HG03457 (cell line): ENCODE data around the gene FRMPD2.
"Not testable (repeated sequence)": the region's sequence is repeated elsewhere in the genome, so short reads cannot be mapped to it uniquely, and the experiment has no call there.

ENCODE experiments used
- ATAC-seq: cut with Tn5 transposase; IDR thresholded peaks from one replicate; pipeline ENCODE4 v1.9.1; 2021; ENCODE audit warnings: moderate number of reproducible peaks; ENCODE audit not compliant: unreplicated experiment

Gene FRMPD2

GRCh38 chr10:48288661-48289060 lies 14.2 kb upstream of the FRMPD2 start:
- no peak for ATAC-seq

DNA sequence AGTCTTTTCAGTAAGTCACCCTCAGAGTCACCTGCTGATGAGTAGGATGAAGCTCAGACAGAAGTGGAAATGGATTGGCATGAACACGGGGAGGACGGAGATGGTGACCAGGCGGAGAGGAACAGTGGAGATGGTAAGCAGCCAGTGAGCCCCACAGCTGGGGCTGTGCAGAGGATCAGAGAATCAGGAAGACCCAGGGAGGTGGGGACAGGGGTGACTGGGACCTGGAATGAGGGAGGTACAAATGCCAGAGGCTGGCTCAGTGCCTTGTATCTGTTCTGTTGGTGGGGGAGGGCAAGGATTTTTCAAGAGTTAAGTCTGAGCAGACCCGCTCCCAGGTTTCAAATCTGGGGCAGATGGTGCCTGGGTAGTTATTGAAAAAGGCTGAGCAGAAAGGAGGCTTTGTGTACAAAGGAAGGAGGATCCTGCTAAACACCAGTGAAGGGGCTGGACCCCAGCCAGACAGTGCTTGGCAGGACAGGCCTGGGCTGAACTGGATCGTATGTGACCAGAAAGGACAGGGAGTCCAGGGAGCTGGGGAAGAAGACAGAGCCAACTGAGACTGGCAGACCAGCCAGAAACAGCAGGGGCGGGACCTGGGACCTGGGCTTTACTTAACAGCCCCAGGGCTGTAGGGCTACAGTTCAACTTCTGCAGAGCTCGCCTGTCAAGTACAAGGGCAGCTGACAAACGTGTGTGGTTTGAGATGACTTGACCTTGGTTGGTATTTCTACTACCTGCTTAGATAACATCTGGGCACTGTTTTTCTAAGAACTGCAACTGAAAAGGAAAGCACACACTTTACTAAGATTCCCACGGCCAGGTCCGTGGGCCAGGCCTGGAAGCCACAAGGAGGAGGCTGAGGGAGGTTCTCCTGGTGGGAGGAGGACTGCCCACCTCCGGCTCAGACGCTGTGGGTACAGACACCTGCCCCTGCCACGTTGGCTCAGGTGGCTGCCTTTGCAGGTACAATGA lies 13.2 kb upstream of the FRMPD2 start:
- peak; percentile 51 for ATAC-seq

GRCh38 chr10:48286356-48286755 lies 11.9 kb upstream of the FRMPD2 start:
- no peak for ATAC-seq

GRCh38 chr10:48285710-48286109 lies 11.2 kb upstream of the FRMPD2 start:
- ATAC-seq: peak; percentile 31

GRCh38 chr10:48284811-48285210 lies 10.3 kb upstream of the FRMPD2 start:
- no peak for ATAC-seq

GRCh38 chr10:48284002-48284546 lies 9.6 kb upstream of the FRMPD2 start:
- ATAC-seq: no peak

DNA sequence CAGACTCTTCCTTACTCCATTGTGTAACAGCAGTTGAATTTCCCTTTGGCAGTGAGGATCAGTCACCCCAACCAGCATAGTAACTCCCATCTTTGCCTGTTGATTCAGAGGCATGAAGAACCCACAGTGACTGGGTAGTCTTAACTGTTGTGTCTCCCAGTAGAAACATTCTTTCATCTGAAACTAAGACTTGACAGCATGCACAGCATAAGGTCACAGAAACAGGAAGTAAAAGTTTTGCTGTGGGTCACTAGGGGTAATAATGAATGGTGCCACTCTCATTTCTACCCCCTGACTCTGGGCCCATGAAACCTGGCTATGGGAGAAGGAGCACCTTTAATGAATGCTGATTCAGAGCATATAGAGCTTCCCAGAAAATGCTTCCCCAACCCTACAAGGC lies 8.3 kb upstream of the FRMPD2 start:
- ATAC-seq: peak; percentile 62

GRCh38 chr10:48281697-48282096 lies 7.2 kb upstream of the FRMPD2 start:
- ATAC-seq: not testable (repeated sequence)

DNA sequence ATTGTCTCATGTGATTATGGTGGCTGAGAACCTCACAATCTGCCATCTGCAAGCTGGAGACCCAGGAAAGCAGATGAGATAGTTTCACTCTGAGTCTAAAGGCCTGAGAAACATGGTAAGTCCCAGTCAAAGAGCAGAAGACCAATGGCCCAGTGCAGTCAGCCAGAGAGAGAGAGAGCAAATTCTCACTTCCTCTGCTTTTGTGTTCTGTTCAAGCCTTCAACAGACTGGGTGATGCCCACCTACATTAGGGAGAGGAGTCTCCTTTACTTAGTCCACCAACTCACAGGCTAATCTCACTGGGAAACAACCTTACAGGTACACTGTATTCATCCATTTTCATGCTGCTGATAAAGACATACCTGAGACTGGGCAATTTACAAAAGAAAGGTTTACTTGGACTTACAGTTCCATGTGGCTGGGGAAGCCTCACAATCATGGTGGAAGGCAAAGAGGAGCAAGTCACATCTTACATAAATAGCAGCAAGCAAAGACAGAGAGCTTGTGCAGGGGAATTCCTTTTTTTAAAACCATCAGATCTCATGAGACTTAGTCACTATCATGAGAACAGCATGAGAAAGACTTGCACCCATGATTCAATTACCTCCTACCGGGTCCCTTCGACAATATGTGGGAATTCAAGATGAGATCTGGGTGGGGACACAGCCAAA lies 4.7 kb upstream of the FRMPD2 start:
- ATAC-seq: peak; percentile 81

DNA sequence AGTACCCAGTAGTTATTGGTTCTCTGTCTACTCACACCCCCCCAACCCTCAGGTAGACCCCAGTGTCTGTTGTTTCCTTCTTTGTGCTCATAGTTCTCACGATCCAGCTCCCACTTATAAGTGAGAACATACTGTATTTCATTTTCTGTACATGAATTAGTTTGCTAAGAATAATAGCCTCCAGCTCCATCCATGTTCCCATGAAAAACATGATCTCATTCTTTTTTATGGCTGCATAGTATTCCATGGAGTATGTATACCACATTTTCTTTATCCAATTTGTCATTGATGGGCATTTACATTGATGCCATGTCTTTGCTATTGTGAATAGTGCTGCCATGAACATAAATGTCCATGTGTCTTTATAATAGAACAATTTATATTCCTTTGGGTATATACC lies 2.6 kb upstream of the FRMPD2 start:
- no peak for ATAC-seq

GRCh38 chr10:48273741-48274140 lies 755 bp downstream of the FRMPD2 start:
- ATAC-seq: no peak

DNA sequence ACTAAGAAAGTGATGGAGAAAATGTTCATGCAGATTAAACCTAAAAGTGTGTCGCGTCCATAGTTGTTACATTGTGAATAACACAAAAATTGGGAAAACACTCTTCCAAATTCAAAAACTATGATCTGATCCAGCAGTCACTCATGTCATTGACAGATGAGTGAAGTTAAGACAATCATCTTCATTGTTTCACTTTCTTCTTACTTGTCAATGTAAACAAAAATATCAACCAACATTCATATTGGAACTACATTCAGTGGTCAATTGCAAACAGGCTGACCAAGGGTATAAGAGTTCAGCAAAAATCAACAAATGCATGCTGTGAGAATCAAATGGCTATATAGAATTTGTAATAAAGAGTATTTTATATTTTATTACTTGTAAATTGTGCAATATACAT lies 1.8 kb downstream of the FRMPD2 start:
- ATAC-seq: no peak

- ATAC-seq: no peak
Observed at GRCh38 chr10:48271047-48271730, 3.3 kb downstream of the FRMPD2 start.

DNA sequence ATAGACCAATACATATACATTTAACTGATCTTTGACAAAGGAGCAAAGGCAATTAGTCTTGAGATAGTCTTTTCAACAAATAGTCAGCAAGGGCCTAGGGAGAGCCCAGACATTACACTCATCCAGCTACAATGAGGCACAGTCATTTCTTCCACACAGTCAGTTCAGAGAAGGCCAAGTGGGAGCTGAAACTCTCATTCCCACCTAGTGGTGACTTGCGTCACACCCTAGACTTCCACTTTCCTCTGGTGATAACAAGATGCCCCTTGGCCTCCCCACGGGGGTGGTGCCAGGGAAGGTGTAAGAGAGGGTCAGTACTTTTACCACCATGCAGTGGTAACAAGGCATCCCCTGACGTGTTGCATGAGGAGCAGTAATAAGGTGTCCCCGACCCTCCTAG lies 8.0 kb downstream of the FRMPD2 start:
- ATAC-seq: no peak

DNA sequence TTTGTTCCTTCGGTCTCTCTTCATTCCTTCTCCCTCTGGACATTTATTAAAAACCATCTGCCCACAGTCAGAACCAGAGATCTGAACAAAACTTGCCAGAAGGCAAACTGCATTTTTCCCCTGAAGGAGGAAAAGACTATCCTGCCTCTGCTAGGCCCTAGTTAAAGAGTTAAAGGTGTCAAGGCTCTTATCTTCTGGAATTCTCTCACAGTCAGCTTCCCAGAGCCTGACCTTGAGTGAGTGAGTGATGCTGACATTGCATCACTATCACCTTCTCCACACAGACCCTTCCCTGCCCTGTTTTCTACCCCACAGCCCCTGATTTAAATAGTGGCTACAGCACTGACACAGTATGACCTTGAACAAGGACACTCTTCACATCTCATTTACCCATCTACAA lies 16.4 kb downstream of the FRMPD2 start:
- no peak for ATAC-seq

DNA sequence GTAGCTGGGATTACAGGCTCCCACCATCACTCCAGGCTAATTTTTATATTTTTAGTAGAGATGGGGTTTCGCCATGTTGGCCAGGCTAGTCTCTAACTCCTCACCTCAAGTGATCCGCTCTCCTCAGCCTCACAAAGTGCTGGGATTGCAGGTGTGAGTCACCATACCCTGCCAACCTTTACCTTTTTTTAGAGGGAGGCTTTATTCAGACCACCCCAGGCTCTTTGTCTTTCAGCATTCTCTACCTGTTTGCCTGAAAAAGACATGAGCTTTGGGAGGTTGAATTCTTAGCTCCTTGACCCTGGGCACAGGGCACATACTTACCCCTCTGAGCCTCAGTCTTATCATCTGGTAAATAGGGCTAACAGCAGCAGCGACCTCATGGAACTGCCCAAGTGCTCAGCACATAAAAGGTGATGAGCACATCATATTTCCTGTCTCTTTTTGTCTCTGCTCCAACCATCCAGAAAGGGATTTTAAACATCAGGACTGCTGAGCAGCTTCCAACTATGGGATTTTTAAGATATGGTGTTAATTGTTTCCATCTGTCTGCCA lies 17.0 kb downstream of the FRMPD2 start:
- ATAC-seq: no peak

DNA sequence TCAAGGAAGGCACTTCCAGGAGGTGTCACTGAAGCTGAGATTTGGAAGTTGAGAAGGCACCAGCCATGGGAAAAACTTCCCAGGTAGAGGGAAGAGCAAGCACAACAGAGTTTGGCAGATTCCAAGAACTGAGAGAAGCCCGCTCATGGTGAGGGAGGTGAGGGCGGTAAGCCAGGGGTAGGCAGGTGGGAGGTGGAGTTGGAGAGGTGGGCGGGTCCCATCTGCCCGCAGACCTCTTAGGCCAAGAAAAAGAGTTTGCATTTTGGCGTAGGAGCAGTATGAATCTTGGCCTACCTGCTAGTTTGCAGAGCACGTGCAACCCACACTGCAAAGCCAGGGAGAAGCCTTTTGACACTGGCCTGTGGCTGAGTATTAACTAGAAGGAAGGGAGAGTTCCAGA lies 18.8 kb downstream of the FRMPD2 start:
- no peak for ATAC-seq

- ATAC-seq: no peak
Observed at GRCh38 chr10:48254750-48255512, 19.6 kb downstream of the FRMPD2 start.

GRCh38 chr10:48253970-48254657 lies 20.4 kb downstream of the FRMPD2 start:
- no peak for ATAC-seq

- ATAC-seq: no peak
Observed at GRCh38 chr10:48252354-48252650, 22.2 kb downstream of the FRMPD2 start.
